ENCODE measurements around the gene HDAC1. TPM values are rescaled to one million over a fixed set of nuclear protein-coding genes. Genes with fewer than 3 reads are reported as not detected.

HDAC1 gene
- total RNA-seq, 2 experiments from 2014 or later, result 259 to 263 TPM

- ChIA-PET CTCF (ENCODE audit: unreplicated experiment) (no interaction called here), POLR2A (interaction anchor here (1.7 to 1.9 kb wide), 3 partner anchors 7 to 24 kb away, joined by 4 to 9 read pairs (median 8); no protein-coding TSS in a partner anchor)
- Histone ChIP-seq H3K9me2 (ENCODE audit: insufficient read depth, low read length) (no peaks in the 10 kb centered on the region), H3K4me3 (ENCODE audit: low read depth, low read length, poor library complexity, severe bottlenecking) (peak overlapping the region; percentile 71), H3K79me2 (ENCODE audit: insufficient read depth, low read depth, low read length) (peaks cover 26% of the 10 kb centered on the region; the same call in 1 of the 2 replicates), H3K27ac (ENCODE audit: low read depth, low read length, poor library complexity, severe bottlenecking) (peak overlapping the region; percentile 91), H3K4me2 (ENCODE audit: low read length) (peak overlapping the region; percentile 80), H4K20me1 (ENCODE audit: insufficient read depth, low read length) (no peaks in the 10 kb centered on the region), H2AFZ (ENCODE audit: low read length) (no peak overlapping the region), H3K36me3 (ENCODE audit: insufficient read depth, low read length) (peaks cover 36% of the 10 kb centered on the region), H3K4me1 (ENCODE audit: insufficient read depth, low read length, poor library complexity, severe bottlenecking) (peaks cover 51% of the 10 kb centered on the region), H3K9me3 (ENCODE audit: low read length) (no peaks in the 10 kb centered on the region)
- no TSS peak for BruUV-seq (replicated peaks)
- intact Hi-C loops (cut with micrococcal nuclease; ENCODE audit: unreplicated experiment), result no loop called here
- TF ChIP-seq, protein P1, sequence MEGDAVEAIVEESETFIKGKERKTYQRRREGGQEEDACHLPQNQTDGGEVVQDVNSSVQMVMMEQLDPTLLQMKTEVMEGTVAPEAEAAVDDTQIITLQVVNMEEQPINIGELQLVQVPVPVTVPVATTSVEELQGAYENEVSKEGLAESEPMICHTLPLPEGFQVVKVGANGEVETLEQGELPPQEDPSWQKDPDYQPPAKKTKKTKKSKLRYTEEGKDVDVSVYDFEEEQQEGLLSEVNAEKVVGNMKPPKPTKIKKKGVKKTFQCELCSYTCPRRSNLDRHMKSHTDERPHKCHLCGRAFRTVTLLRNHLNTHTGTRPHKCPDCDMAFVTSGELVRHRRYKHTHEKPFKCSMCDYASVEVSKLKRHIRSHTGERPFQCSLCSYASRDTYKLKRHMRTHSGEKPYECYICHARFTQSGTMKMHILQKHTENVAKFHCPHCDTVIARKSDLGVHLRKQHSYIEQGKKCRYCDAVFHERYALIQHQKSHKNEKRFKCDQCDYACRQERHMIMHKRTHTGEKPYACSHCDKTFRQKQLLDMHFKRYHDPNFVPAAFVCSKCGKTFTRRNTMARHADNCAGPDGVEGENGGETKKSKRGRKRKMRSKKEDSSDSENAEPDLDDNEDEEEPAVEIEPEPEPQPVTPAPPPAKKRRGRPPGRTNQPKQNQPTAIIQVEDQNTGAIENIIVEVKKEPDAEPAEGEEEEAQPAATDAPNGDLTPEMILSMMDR (conservative IDR thresholded peaks at IDR 0.05; ENCODE audit: low read length), result no peak
- TF ChIP-seq EZH2phosphoT487 (IDR thresholded peaks at IDR 0.05; ENCODE audit: borderline replicate concordance, low read depth, low read length), result no peak
- DNase-seq (ENCODE audit: low spot score), result no peak
Measured at GRCh38 chr1:32272557-32273390, 19.1 kb upstream of the HDAC1 start.

DNA sequence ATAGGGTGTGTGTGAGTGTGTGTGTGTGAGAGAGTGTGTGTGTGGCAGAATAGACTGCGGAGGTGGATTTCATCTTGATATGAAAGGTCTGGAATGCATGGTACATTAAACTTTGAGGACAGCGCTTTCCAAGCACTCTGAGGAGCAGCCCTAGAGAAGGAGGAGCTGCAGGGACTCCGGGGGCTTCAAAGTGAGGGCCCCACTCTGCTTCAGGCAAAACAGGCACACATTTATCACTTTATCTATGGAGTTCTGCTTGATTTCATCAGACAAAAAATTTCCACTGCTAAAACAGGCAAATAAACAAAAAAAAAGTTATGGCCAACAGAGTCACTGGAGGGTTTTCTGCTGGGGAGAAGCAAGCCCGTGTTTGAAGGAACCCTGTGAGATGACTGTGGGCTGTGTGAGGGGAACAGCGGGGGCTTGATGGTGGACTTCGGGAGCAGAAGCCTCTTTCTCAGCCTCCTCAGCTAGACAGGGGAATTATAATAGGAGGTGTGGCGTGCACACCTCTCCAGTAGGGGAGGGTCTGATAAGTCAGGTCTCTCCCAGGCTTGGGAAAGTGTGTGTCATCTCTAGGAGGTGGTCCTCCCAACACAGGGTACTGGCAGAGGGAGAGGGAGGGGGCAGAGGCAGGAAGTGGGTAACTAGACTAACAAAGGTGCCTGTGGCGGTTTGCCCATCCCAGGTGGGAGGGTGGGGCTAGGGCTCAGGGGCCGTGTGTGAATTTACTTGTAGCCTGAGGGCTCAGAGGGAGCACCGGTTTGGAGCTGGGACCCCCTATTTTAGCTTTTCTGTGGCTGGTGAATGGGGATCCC, 18.3 kb upstream of the HDAC1 start:
- TSS peak; percentile 96 for BruUV-seq (replicated peaks)
- TF ChIP-seq, protein P1 (conservative IDR thresholded peaks at IDR 0.05; ENCODE audit: low read length), result no peak
- no peak for TF ChIP-seq EZH2phosphoT487 (IDR thresholded peaks at IDR 0.05; ENCODE audit: borderline replicate concordance, low read depth, low read length)
- Histone ChIP-seq H2AFZ (ENCODE audit: low read length) (no peak overlapping the region), H3K9me2 (ENCODE audit: insufficient read depth, low read length) (no peaks in the 10 kb centered on the region), H3K4me1 (ENCODE audit: insufficient read depth, low read length, poor library complexity, severe bottlenecking) (peaks cover 51% of the 10 kb centered on the region), H3K4me2 (ENCODE audit: low read length) (peak overlapping the region; percentile 80), H3K36me3 (ENCODE audit: insufficient read depth, low read length) (peaks cover 44% of the 10 kb centered on the region), H3K4me3 (ENCODE audit: low read depth, low read length, poor library complexity, severe bottlenecking) (peak overlapping the region; percentile 71), H3K79me2 (ENCODE audit: insufficient read depth, low read depth, low read length) (peaks cover 26% of the 10 kb centered on the region; the same call in 1 of the 2 replicates), H3K9me3 (ENCODE audit: low read length) (no peaks in the 10 kb centered on the region), H3K27ac (ENCODE audit: low read depth, low read length, poor library complexity, severe bottlenecking) (peak overlapping the region; percentile 91), H4K20me1 (ENCODE audit: insufficient read depth, low read length) (no peaks in the 10 kb centered on the region)
- intact Hi-C loops (cut with micrococcal nuclease; ENCODE audit: unreplicated experiment), result no loop called here
- DNase-seq (ENCODE audit: low spot score), result peak; percentile 93
- CTCF ChIA-PET (ENCODE audit: unreplicated experiment), result interaction anchor here (0.9 kb wide), 1 partner anchor 20 kb away, joined by 3 read pairs; no protein-coding TSS in a partner anchor
- POLR2A ChIA-PET, result interaction anchor here (1.3 to 1.9 kb wide), 5 partner anchors 8 to 25 kb away, joined by 4 to 9 read pairs (median 6); partner anchors contain the start of gene LCK
